B cell (primary cell): ENCODE results near the gene STN1. TPM values are rescaled to one million over a fixed set of nuclear protein-coding genes. Genes with fewer than 3 reads are reported as not detected.

Experiments used
- ATAC-seq: fragments of 200-7000 bp; cut with Tn5 transposase; one replicate; pipeline ENCODE4 v1.10.0; 2021; ENCODE audit warnings: low read depth, mild to moderate bottlenecking, moderate number of reproducible peaks, moderate library complexity
- CTCF ChIA-PET: fragments of 350-600 bp; sonication (Branson Sonifier 250); formaldehyde crosslinking; loops from one replicate; lab custom pipeline; 2021; ENCODE audit warnings: antibody characterized with exemption, inconsistent platforms; lab: Charles Lee
- POLR2A ChIA-PET: fragments of 350-600 bp; sonication (Branson Sonifier 250); formaldehyde crosslinking; loops from one replicate; lab custom pipeline; 2021; ENCODE audit warnings: antibody characterized with exemption; lab: Charles Lee
- DNase-seq: peaks from one replicate; pipeline ENCODE4 v3.0.0; 2013
- H2AFZ ChIP-seq: 2 replicates; pipeline ENCODE4 v1.6.1; 2012; ENCODE audit warnings: mild to moderate bottlenecking, low read depth, low read length; ENCODE audit not compliant: insufficient read depth, poor library complexity, severe bottlenecking
- H3K27ac ChIP-seq, 2 donors: 1 replicate in 1 of 2; 2 replicates in 1 of 2; pipeline ENCODE4 v1.5.1; 2012 to 2013; ENCODE audit warnings: low read length in 2 of 2, mild to moderate bottlenecking in 2 of 2, moderate library complexity in 1 of 2
- H3K27me3 ChIP-seq, 4 experiments: fragments of 200-600 bp in 1 of 4; sonication (generic) in 1 of 4; replicated peaks in 1 of 4; 1 replicate in 2 of 4; 2 replicates in 2 of 4; pipeline versions ENCODE4 v1.6.1 to v1.7.0; 2013 to 2016; ENCODE audit warnings: low read length in 3 of 4, mild to moderate bottlenecking in 2 of 4, mixed read lengths in 1 of 4, moderate library complexity in 1 of 4; ENCODE audit not compliant: insufficient read depth in 4 of 4, control insufficient read depth in 3 of 4; ENCODE audit errors: control extremely low read depth in 1 of 4
- H3K36me3 ChIP-seq, 2 experiments: replicated peaks in 1 of 2; 1 replicate in 1 of 2; 2 replicates in 1 of 2; pipeline versions ENCODE4 v1.6.1 to v1.7.1; 2013; ENCODE audit warnings: low read length in 1 of 2; ENCODE audit not compliant: insufficient read depth in 2 of 2, control insufficient read depth in 1 of 2; ENCODE audit errors: control extremely low read depth in 1 of 2, extremely low read depth in 1 of 2
- H3K4me1 ChIP-seq, 2 donors: fragments of 200-600 bp in 1 of 2; sonication (generic) in 1 of 2; 1 replicate in 1 of 2; 2 replicates in 1 of 2; pipeline versions ENCODE4 v1.5.1 to v1.6.1; 2013 to 2017; ENCODE audit warnings: low read length in 2 of 2; ENCODE audit not compliant: control insufficient read depth in 2 of 2, insufficient read depth in 2 of 2
- H3K4me2 ChIP-seq: replicated peaks from 2 replicates; pipeline ENCODE3; 2012; ENCODE audit warnings: mild to moderate bottlenecking, low read depth, low read length; ENCODE audit not compliant: poor library complexity, severe bottlenecking
- H3K4me3 ChIP-seq, 5 experiments: fragments of 200-600 bp in 1 of 5; sonication (generic) in 1 of 5; 1 replicate in 3 of 5; 2 replicates in 2 of 5; pipeline versions ENCODE4 v1.5.1 to v1.7.0; 2011 to 2016; ENCODE audit warnings: low read length in 4 of 5, mild to moderate bottlenecking in 4 of 5, low read depth in 2 of 5, control low read depth in 1 of 5, moderate library complexity in 1 of 5; ENCODE audit not compliant: insufficient read depth in 1 of 5; ENCODE audit errors: control extremely low read depth in 1 of 5, extremely low read depth in 1 of 5
- H3K79me2 ChIP-seq: fragments of 200-600 bp; sonication (generic); one replicate; pipeline ENCODE4 v1.6.0; 2016; ENCODE audit warnings: low read length; ENCODE audit not compliant: control insufficient read depth, insufficient read depth
- H3K9ac ChIP-seq: fragments of 200-600 bp; sonication (generic); 2 replicates; pipeline ENCODE4 v1.6.1; 2017; ENCODE audit warnings: mild to moderate bottlenecking, low read length, moderate library complexity
- H3K9me3 ChIP-seq, 3 donors: one replicate each; pipeline versions ENCODE4 v1.6.1 to v1.7.1; 2013; ENCODE audit warnings: low read length in 2 of 3; ENCODE audit not compliant: control insufficient read depth in 2 of 3, insufficient read depth in 1 of 3; ENCODE audit errors: control extremely low read depth in 1 of 3
- H4K20me1 ChIP-seq: 2 replicates; pipeline ENCODE4 v1.6.0; 2012; ENCODE audit warnings: mild to moderate bottlenecking, low read length; ENCODE audit not compliant: insufficient read depth, control insufficient read depth, poor library complexity, severe bottlenecking
- H3K27ac Mint-ChIP-seq: one replicate; pipeline ENCODE4 v1.8.0; 2021; ENCODE audit warnings: mixed read lengths
- H3K27me3 Mint-ChIP-seq: one replicate; pipeline ENCODE4 v1.8.0; 2021; ENCODE audit warnings: mixed read lengths
- H3K4me1 Mint-ChIP-seq: one replicate; pipeline ENCODE4 v1.8.0; 2021; ENCODE audit warnings: mixed read lengths
- H3K4me3 Mint-ChIP-seq: one replicate; pipeline ENCODE4 v1.8.0; 2021; ENCODE audit warnings: mixed read lengths
- H3K9me3 Mint-ChIP-seq: one replicate; pipeline ENCODE4 v1.8.0; 2022; ENCODE audit warnings: mixed read lengths; ENCODE audit not compliant: insufficient read depth
- CTCF ChIP-seq: fragments of 200-600 bp; IDR thresholded peaks from one replicate; pipeline ENCODE4 v1.8.0; 2022; ENCODE audit warnings: antibody characterized with exemption, mild to moderate bottlenecking
- EZH2 ChIP-seq: IDR thresholded peaks from 2 replicates; pipeline ENCODE4 v1.6.1; 2012; ENCODE audit warnings: borderline replicate concordance, low read depth, mild to moderate bottlenecking, moderate library complexity, low read length; ENCODE audit not compliant: insufficient read depth, poor library complexity, severe bottlenecking
- WGBS: methylation state at CpG from one replicate; pipeline ENCODE4 v1.1.5; 2013; ENCODE audit warnings: missing lambda C conversion rate; ENCODE audit not compliant: insufficient coverage; 5-methylcytosine and 5-hydroxymethylcytosine counted together
- intact Hi-C: fragments of 100-400 bp; cut with micrococcal nuclease; formaldehyde crosslinking; loops from one replicate; pipeline ENCODE4 v1.10.0; 2022
- polyA plus RNA-seq: library from polyadenylated mRNA; depleted of rRNA; stranded (reverse); fragments of >200 nt; gene quantifications from 2 replicates; pipeline ENCODE4 v1.2.3, GENCODE V29; 2012
- total RNA-seq, 2 donors: library from RNA; stranded (reverse); fragments of 120-200 nt in 1 of 2; gene quantifications; 1 replicate in 1 of 2; 2 replicates in 1 of 2; pipeline versions ENCODE4 v1.2.3 to v1.2.4, GENCODE V29; 2013 to 2022

STN1 gene
- total and polyA plus RNA-seq, 2 donors (not counting 1 experiment from before 2014, with no cell fraction given): 16.3 to 24.5 TPM

DNA sequence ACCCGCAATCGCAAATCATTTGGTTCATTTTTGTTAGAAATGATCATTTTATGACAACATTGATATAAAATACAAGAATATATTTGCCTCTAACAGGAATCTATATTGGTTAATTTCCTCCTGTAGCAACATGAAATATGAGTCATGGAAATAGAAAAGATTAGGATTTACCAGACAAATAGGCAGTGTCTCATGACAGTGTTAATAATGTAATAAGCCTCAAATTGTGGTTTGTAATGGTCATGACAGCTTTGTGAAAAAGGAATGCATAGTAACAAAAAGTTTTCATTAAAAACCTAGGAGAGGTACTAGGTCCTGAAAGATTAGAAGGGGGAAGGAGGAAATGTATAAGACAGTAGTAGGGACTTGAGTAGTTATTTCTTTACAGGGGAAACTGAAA, 41.0 kb upstream of the STN1 start:
- no peaks in the 10 kb centered on the region for H3K4me1 ChIP-seq
- Mint-ChIP-seq H3K27ac (no peak overlapping the region), H3K27me3 (peaks cover 16% of the 10 kb centered on the region), H3K9me3 (no peaks in the 10 kb centered on the region), H3K4me3 (no peak overlapping the region), H3K4me1 (no peaks in the 10 kb centered on the region)
- H3K4me2 ChIP-seq: no peak overlapping the region
- CTCF ChIA-PET: no interaction called here
- H3K27ac ChIP-seq: no peak overlapping the region
- WGBS: no CpG with 5 or more reads among the region's 2 CpGs
- intact Hi-C loops: no loop called here
- POLR2A ChIA-PET: no interaction called here
- no peak overlapping the region for H3K4me3 ChIP-seq
- H3K27me3 ChIP-seq: no peaks in the 10 kb centered on the region
- no peak for TF ChIP-seq CTCF
- no peak for TF ChIP-seq EZH2
- no peaks in the 10 kb centered on the region for H4K20me1 ChIP-seq
- H3K36me3 ChIP-seq: no peaks in the 10 kb centered on the region
- ATAC-seq: no peak
- H2AFZ ChIP-seq: no peak overlapping the region
- no peak for DNase-seq
- H3K79me2 ChIP-seq: no peaks in the 10 kb centered on the region
- H3K9me3 ChIP-seq: no peaks in the 10 kb centered on the region
- H3K9ac ChIP-seq: no peak overlapping the region

- no peak overlapping the region for H3K27ac ChIP-seq
- H3K4me3 ChIP-seq: no peak overlapping the region
- no peaks in the 10 kb centered on the region for H3K4me1 Mint-ChIP-seq
- DNase-seq (no peak), ATAC-seq (no peak)
- H3K27me3 Mint-ChIP-seq: peaks cover 24% of the 10 kb centered on the region
- H3K9me3 ChIP-seq: no peaks in the 10 kb centered on the region
- WGBS: no CpG with 5 or more reads among the region's 1 CpG
- no peaks in the 10 kb centered on the region for H3K4me1 ChIP-seq
- ChIA-PET POLR2A (no interaction called here), CTCF (no interaction called here)
- no peak overlapping the region for H2AFZ ChIP-seq
- intact Hi-C loops: no loop called here
- TF ChIP-seq EZH2: no peak
- TF ChIP-seq CTCF: no peak
- no peaks in the 10 kb centered on the region for H3K36me3 ChIP-seq
- H4K20me1 ChIP-seq: no peaks in the 10 kb centered on the region
- no peak overlapping the region for H3K4me3 Mint-ChIP-seq
- H3K79me2 ChIP-seq: no peaks in the 10 kb centered on the region
- no peaks in the 10 kb centered on the region for H3K9me3 Mint-ChIP-seq
- H3K4me2 ChIP-seq: no peak overlapping the region
- H3K9ac ChIP-seq: no peak overlapping the region
- H3K27ac Mint-ChIP-seq: no peak overlapping the region
- H3K27me3 ChIP-seq: peaks cover 0 to 3% (median 0%) of the 10 kb centered on the region in 4 experiments
Observed at GRCh38 chr10:103954543-103954942, 36.6 kb upstream of the STN1 start.
